Heart left ventricle (tissue), 13 donors: ENCODE results near the gene MAP7D1.

Experiments used
- CTCF ChIP-seq, 12 donors: fragments of 200-600 bp; sonication (generic) in 4 of 12; IDR thresholded peaks; one replicate each; pipeline versions ENCODE4 v1.5.0 to v1.8.0; 2018 to 2022; ENCODE audit warnings: antibody characterized with exemption in 12 of 12, mild to moderate bottlenecking in 5 of 12
- POLR2A ChIP-seq, 2 donors: fragments of 450-650 bp; IDR thresholded peaks; one replicate each; pipeline ENCODE4 v1.6.1; 2017; ENCODE audit warnings: antibody characterized with exemption in 2 of 2, mild to moderate bottlenecking in 2 of 2, moderate library complexity in 2 of 2
- donor health status: ischemic (EF 13 %, LVEDD 7.1; RV severe dilation, severe dysfunction).
- donor health status: DM: no; HTN: yes; CAD: no.
- donor health status: DM: no; HTN: no; CAD: no.
- donor health status: ischemic (EF 25% LVEDD 6.9; RV normal size, moderate dysfunction).
- donor health status: ischemic (EF 25% LVEDD 5.7; RV mildly dilated, moderate dysfunction).
- donor health status: ischemic (EF 35%, LVEDD 5.7; RV mildly dilated, moderate dysfunction).
- donor health status: nonischemic (EF 11% LVEDD 7.7; RV severe dilation, severe dysfunction).
- donor health status: DM: yes; HTN: yes; CAD: no.
- donor health status: PGD.
- donor health status: ischemic (EF 29% LVEDD 5.4; RV normal size, mild dysfunction).
- donor health status: nonischemic (EF 23%, LVEDD 6.1; RV moderate dilation, normal function).

- TF ChIP-seq CTCF (IDR thresholded peaks at IDR 0.05), result no peak
- no peak for TF ChIP-seq POLR2A (IDR thresholded peaks at IDR 0.05)
These were observed 40.0 kb upstream of the MAP7D1 start for GRCh38 chr1:36115931-36116330.
